Mononuclear cell (primary cell): ENCODE data around the gene CACNA1C. TPM values are rescaled to one million over a fixed set of nuclear protein-coding genes. Genes with fewer than 3 reads are reported as not detected.

Experiments
- H3K27me3 ChIP-seq: 2 replicates; pipeline ENCODE4 v1.6.0; 2011; ENCODE audit warnings: low read length, control low read depth; ENCODE audit not compliant: insufficient read depth
- H3K4me1 ChIP-seq: 2 replicates; pipeline ENCODE4 v1.5.1; 2011; ENCODE audit warnings: mild to moderate bottlenecking, low read length, control low read depth; ENCODE audit not compliant: insufficient read depth
- H3K4me3 ChIP-seq: 2 replicates; pipeline ENCODE4 v1.5.1; 2011; ENCODE audit warnings: mild to moderate bottlenecking, low read length, moderate library complexity
- H3K9me3 ChIP-seq: 2 replicates; pipeline ENCODE4 v1.5.1; 2011; ENCODE audit warnings: low read depth, mild to moderate bottlenecking, control low read depth, low read length
- total RNA-seq: library from RNA; depleted of rRNA; stranded (reverse); fragments of >200 nt; gene quantifications from one replicate; pipeline ENCODE4 v1.2.3, GENCODE V29; 2012

CACNA1C gene
- total RNA-seq, 1 donor: 0.10 TPM

GRCh38 chr12:2291182-2291832, 238.5 kb downstream of the CACNA1C start:
- Histone ChIP-seq H3K27me3 (no peaks in the 10 kb centered on the region), H3K4me1 (peaks cover 62% of the 10 kb centered on the region), H3K4me3 (no peak overlapping the region), H3K9me3 (no peaks in the 10 kb centered on the region)

GRCh38 chr12:2291947-2292346, 239.2 kb downstream of the CACNA1C start:
- Histone ChIP-seq H3K27me3 (no peaks in the 10 kb centered on the region), H3K4me1 (peaks cover 68% of the 10 kb centered on the region), H3K9me3 (no peaks in the 10 kb centered on the region), H3K4me3 (no peak overlapping the region)

- H3K9me3 ChIP-seq: no peaks in the 10 kb centered on the region
- H3K4me1 ChIP-seq: peaks cover 68% of the 10 kb centered on the region
- no peak overlapping the region for H3K4me3 ChIP-seq
- no peaks in the 10 kb centered on the region for H3K27me3 ChIP-seq
Observed at GRCh38 chr12:2292560-2292959, 239.8 kb downstream of the CACNA1C start.

GRCh38 chr12:2294651-2295475, 242.1 kb downstream of the CACNA1C start:
- Histone ChIP-seq H3K27me3 (no peaks in the 10 kb centered on the region), H3K9me3 (no peaks in the 10 kb centered on the region), H3K4me3 (no peak overlapping the region), H3K4me1 (peaks cover 48% of the 10 kb centered on the region)

- Histone ChIP-seq H3K9me3 (no peaks in the 10 kb centered on the region), H3K4me1 (peaks cover 42% of the 10 kb centered on the region), H3K27me3 (no peaks in the 10 kb centered on the region), H3K4me3 (no peak overlapping the region)
Observed at GRCh38 chr12:2295941-2296461, 243.2 kb downstream of the CACNA1C start.

GRCh38 chr12:2297004-2297403, 244.2 kb downstream of the CACNA1C start:
- Histone ChIP-seq H3K4me3 (no peak overlapping the region), H3K9me3 (no peaks in the 10 kb centered on the region), H3K27me3 (no peaks in the 10 kb centered on the region), H3K4me1 (peaks cover 36% of the 10 kb centered on the region)

- H3K4me1 ChIP-seq: peaks cover 36% of the 10 kb centered on the region
Observed at GRCh38 chr12:2297658-2298057, 244.9 kb downstream of the CACNA1C start.

GRCh38 chr12:2298556-2299200, 245.9 kb downstream of the CACNA1C start:
- Histone ChIP-seq H3K9me3 (no peaks in the 10 kb centered on the region), H3K4me3 (no peak overlapping the region), H3K27me3 (no peaks in the 10 kb centered on the region), H3K4me1 (peaks cover 36% of the 10 kb centered on the region)

More at GRCh38 chr12:2297658-2298057, 244.9 kb downstream of the CACNA1C start:
- Histone ChIP-seq H3K4me3 (no peak overlapping the region), H3K9me3 (no peaks in the 10 kb centered on the region), H3K27me3 (no peaks in the 10 kb centered on the region)

- no peak overlapping the region for H3K4me3 ChIP-seq
- H3K9me3 ChIP-seq: no peaks in the 10 kb centered on the region
- no peaks in the 10 kb centered on the region for H3K27me3 ChIP-seq
- H3K4me1 ChIP-seq: peaks cover 32% of the 10 kb centered on the region
Observed at GRCh38 chr12:2299206-2299605, 246.4 kb downstream of the CACNA1C start.

GRCh38 chr12:2300168-2300567, 247.4 kb downstream of the CACNA1C start:
- Histone ChIP-seq H3K27me3 (no peaks in the 10 kb centered on the region), H3K4me3 (no peak overlapping the region), H3K4me1 (peaks cover 23% of the 10 kb centered on the region), H3K9me3 (no peaks in the 10 kb centered on the region)

- peaks cover 16% of the 10 kb centered on the region for H3K4me1 ChIP-seq
- H3K9me3 ChIP-seq: no peaks in the 10 kb centered on the region
- no peak overlapping the region for H3K4me3 ChIP-seq
- H3K27me3 ChIP-seq: no peaks in the 10 kb centered on the region
Observed at GRCh38 chr12:2300886-2301285, 248.1 kb downstream of the CACNA1C start.

GRCh38 chr12:2301531-2302461, 249.0 kb downstream of the CACNA1C start:
- Histone ChIP-seq H3K27me3 (no peaks in the 10 kb centered on the region), H3K4me1 (peaks cover 12% of the 10 kb centered on the region), H3K4me3 (no peak overlapping the region), H3K9me3 (no peaks in the 10 kb centered on the region)

- Histone ChIP-seq H3K4me3 (no peak overlapping the region), H3K4me1 (peaks cover 18% of the 10 kb centered on the region), H3K27me3 (no peaks in the 10 kb centered on the region), H3K9me3 (no peaks in the 10 kb centered on the region)
Observed at GRCh38 chr12:2302711-2303580, 250.2 kb downstream of the CACNA1C start.
